Smooth muscle cell (in vitro differentiated cells): Measurements from ENCODE around the gene ACADSB. TPM values are rescaled to one million over a fixed set of nuclear protein-coding genes. Genes with fewer than 3 reads are reported as not detected.

Source experiments
- DNase-seq: peaks from one replicate; lab custom pipeline; 2025; ENCODE audit not compliant: unreplicated experiment; lab: John Stamatoyannopoulos, UW
- H2AFZ ChIP-seq: fragments of 200-600 bp; sonication (generic); 2 replicates; pipeline ENCODE4 v1.6.0; 2016; ENCODE audit warnings: antibody characterized with exemption, low read depth, mild to moderate bottlenecking
- H3F3A ChIP-seq: fragments of 200-600 bp; sonication (generic); 2 replicates; pipeline ENCODE4 v1.6.0; 2017; ENCODE audit warnings: antibody characterized with exemption, low read depth
- H3K27ac ChIP-seq: fragments of 200-600 bp; sonication (generic); 2 replicates; pipeline ENCODE4 v1.5.1; 2016; ENCODE audit warnings: low read depth, mild to moderate bottlenecking
- H3K27me3 ChIP-seq: fragments of 200-600 bp; sonication (generic); 2 replicates; pipeline ENCODE4 v1.6.1; 2016; ENCODE audit warnings: low read depth, mild to moderate bottlenecking
- H3K36me3 ChIP-seq: fragments of 200-600 bp; sonication (generic); 2 replicates; pipeline ENCODE4 v1.5.1; 2016; ENCODE audit warnings: low read depth
- H3K4me1 ChIP-seq: fragments of 200-600 bp; sonication (generic); 2 replicates; pipeline ENCODE4 v1.5.1; 2016; ENCODE audit warnings: low read depth
- H3K4me2 ChIP-seq: fragments of 200-600 bp; sonication (generic); 2 replicates; pipeline ENCODE4 v1.6.0; 2016; ENCODE audit warnings: mild to moderate bottlenecking
- H3K4me3 ChIP-seq: fragments of 200-600 bp; sonication (generic); 2 replicates; pipeline ENCODE4 v1.5.1; 2016; ENCODE audit warnings: mild to moderate bottlenecking
- H3K79me2 ChIP-seq: fragments of 200-600 bp; sonication (generic); 2 replicates; pipeline ENCODE4 v1.6.0; 2016; ENCODE audit warnings: low read depth, mild to moderate bottlenecking
- H3K9ac ChIP-seq: fragments of 200-600 bp; sonication (generic); 2 replicates; pipeline ENCODE4 v1.6.0; 2016; ENCODE audit warnings: low read depth
- H3K9me3 ChIP-seq: fragments of 200-600 bp; sonication (generic); replicated peaks from 2 replicates; pipeline ENCODE4 v1.5.1; 2016; ENCODE audit warnings: low read depth
- H4K20me1 ChIP-seq: fragments of 200-600 bp; sonication (generic); 2 replicates; pipeline ENCODE4 v1.6.0; 2016; ENCODE audit warnings: low read depth
- WGBS: methylation state at CpG from one replicate; pipeline ENCODE4 v1.1.7; 2016; ENCODE audit warnings: low lambda C conversion rate; 5-methylcytosine and 5-hydroxymethylcytosine counted together
- polyA plus RNA-seq: library from polyadenylated mRNA; unstranded; fragments of >200 nt; fragmentation: Nextera tagmentation; extraction: Ambion mirVana; gene quantifications from 2 replicates; pipeline ENCODE4 v1.2.1, GENCODE V29; 2016
- total RNA-seq: library from RNA; depleted of rRNA; stranded (reverse); fragments of >200 nt; gene quantifications from 2 replicates; pipeline ENCODE4 v1.2.3, GENCODE V29; 2014
- TF ChIP-seq, protein P1 (sequence below): fragments of 200-600 bp; sonication (generic); IDR thresholded peaks from 2 replicates; pipeline ENCODE4 v1.5.1; 2017; ENCODE audit warnings: borderline replicate concordance, mild to moderate bottlenecking, antibody characterized with exemption; ENCODE audit not compliant: insufficient read depth, poor library complexity, severe bottlenecking

Gene ACADSB
- total and polyA plus RNA-seq, 2 experiments from 2014 or later = 2.9 to 3.2 TPM

DNA sequence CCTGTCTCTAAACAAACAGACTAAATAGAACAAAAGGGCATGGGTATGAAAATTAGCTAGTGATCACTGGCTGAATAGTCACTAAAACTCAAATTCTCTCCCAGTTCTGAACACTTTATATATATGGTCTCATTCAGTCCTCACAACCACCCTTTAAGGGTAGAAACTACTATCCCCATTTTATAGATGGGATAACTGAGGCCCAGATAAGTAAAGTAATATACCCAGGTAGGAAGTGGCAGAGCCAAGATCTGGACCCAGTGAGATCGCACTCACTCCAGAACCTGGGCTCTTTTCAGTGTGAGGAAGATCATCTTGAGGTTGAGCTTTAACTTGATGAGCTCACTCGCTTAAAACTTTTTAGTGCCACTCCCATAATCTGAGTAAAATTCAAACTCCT is 24.1 kb upstream of the ACADSB start:
- Histone ChIP-seq H3K4me2 (no peak overlapping the region), H2AFZ (no peak overlapping the region), H3K9me3 (no peaks in the 10 kb centered on the region), H3K27me3 (no peaks in the 10 kb centered on the region), H3K9ac (no peak overlapping the region), H3K4me1 (peaks cover 8% of the 10 kb centered on the region), H3F3A (no peaks in the 10 kb centered on the region), H3K27ac (no peak overlapping the region), H4K20me1 (no peaks in the 10 kb centered on the region), H3K36me3 (no peaks in the 10 kb centered on the region), H3K4me3 (no peak overlapping the region), H3K79me2 (no peaks in the 10 kb centered on the region)
- 98% methylated on average over 2 of the region's 2 CpGs for WGBS
- TF ChIP-seq, protein P1, sequence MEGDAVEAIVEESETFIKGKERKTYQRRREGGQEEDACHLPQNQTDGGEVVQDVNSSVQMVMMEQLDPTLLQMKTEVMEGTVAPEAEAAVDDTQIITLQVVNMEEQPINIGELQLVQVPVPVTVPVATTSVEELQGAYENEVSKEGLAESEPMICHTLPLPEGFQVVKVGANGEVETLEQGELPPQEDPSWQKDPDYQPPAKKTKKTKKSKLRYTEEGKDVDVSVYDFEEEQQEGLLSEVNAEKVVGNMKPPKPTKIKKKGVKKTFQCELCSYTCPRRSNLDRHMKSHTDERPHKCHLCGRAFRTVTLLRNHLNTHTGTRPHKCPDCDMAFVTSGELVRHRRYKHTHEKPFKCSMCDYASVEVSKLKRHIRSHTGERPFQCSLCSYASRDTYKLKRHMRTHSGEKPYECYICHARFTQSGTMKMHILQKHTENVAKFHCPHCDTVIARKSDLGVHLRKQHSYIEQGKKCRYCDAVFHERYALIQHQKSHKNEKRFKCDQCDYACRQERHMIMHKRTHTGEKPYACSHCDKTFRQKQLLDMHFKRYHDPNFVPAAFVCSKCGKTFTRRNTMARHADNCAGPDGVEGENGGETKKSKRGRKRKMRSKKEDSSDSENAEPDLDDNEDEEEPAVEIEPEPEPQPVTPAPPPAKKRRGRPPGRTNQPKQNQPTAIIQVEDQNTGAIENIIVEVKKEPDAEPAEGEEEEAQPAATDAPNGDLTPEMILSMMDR = no peak
- no peak for DNase-seq

DNA sequence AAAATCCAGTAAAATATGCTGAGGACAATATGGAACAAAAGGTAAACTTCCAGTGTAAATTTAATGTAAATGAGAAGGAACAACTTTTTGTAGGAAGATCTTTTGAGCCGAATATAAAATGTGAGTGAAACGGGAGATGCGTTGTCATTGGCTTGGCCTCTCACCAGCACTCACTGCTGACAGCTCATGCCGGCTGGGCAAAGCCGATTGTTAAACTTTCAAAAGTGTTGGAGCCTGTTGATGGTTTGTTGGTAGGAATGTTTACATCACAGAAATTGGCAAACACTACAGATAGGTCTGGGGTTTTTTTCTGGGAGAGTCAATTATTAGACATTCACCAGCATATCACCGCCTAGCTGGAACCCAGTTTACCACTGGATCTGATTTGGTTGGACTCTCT is 22.5 kb upstream of the ACADSB start:
- H3K9me3 ChIP-seq = no peaks in the 10 kb centered on the region
- no peak for DNase-seq
- no peak overlapping the region for H3K4me2 ChIP-seq
- WGBS = 94% methylated on average over 6 of the region's 6 CpGs
- H3F3A ChIP-seq = no peaks in the 10 kb centered on the region
- no peaks in the 10 kb centered on the region for H3K4me1 ChIP-seq
- H3K36me3 ChIP-seq = no peaks in the 10 kb centered on the region
- H3K27ac ChIP-seq = no peak overlapping the region
- H3K79me2 ChIP-seq = no peaks in the 10 kb centered on the region
- no peak overlapping the region for H3K9ac ChIP-seq
- TF ChIP-seq, protein P1 = no peak
- no peak overlapping the region for H3K4me3 ChIP-seq
- H3K27me3 ChIP-seq = no peaks in the 10 kb centered on the region
- H4K20me1 ChIP-seq = no peaks in the 10 kb centered on the region
- no peak overlapping the region for H2AFZ ChIP-seq

DNA sequence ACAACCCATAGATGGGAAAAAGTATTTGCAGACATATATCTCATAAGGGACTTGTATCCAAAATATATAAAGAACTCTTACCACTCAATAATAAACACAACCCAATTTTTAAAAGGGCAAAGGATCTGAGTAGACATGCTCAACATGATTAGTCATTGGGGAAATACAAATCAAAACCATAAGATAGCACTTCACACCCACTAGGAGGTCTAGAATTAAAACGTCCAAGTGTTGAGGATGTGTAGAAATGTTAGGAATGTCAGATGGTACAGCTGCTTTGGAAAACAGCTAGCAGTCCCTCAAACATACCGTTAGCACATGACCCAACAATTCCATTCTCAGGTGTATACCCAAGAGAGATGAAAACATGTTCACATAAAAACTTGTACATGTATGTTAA is 20.3 kb upstream of the ACADSB start:
- TF ChIP-seq, protein P1 = no peak
- Histone ChIP-seq H2AFZ (no peak overlapping the region), H3F3A (no peaks in the 10 kb centered on the region), H3K4me2 (no peak overlapping the region), H3K4me1 (no peaks in the 10 kb centered on the region), H3K27me3 (no peaks in the 10 kb centered on the region), H3K27ac (no peak overlapping the region), H3K9me3 (no peaks in the 10 kb centered on the region), H3K4me3 (no peak overlapping the region), H3K36me3 (no peaks in the 10 kb centered on the region), H3K9ac (no peak overlapping the region), H3K79me2 (no peaks in the 10 kb centered on the region), H4K20me1 (no peaks in the 10 kb centered on the region)
- 67% methylated on average over 2 of the region's 2 CpGs for WGBS
- no peak for DNase-seq

DNA sequence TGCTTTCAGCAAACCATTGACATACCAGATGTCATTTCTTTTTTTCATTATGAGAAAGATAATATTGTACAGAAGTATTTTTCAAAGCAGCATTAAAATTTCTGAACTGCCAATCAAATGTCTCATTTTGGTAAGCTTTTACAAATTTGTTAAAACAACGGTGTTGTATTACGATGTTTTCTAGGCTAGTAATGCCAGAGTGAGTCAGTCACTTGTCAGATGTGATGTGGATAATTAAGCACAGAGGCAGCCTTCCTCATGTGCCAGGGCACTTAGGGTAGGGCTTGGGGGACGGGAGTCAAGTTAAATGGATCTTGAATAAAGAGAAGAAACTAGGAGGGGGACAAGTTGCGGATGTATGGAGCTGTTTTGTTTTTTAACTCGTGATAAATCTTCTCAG is 18.5 kb upstream of the ACADSB start:
- no peaks in the 10 kb centered on the region for H4K20me1 ChIP-seq
- TF ChIP-seq, protein P1 = no peak
- peaks cover 6% of the 10 kb centered on the region for H3K36me3 ChIP-seq
- no peak for DNase-seq
- no peaks in the 10 kb centered on the region for H3K4me1 ChIP-seq
- H2AFZ ChIP-seq = no peak overlapping the region
- H3K4me2 ChIP-seq = no peak overlapping the region
- no peaks in the 10 kb centered on the region for H3F3A ChIP-seq
- no peak overlapping the region for H3K4me3 ChIP-seq
- H3K79me2 ChIP-seq = no peaks in the 10 kb centered on the region
- H3K9me3 ChIP-seq = no peaks in the 10 kb centered on the region
- WGBS = 80% methylated on average over 5 of the region's 5 CpGs
- no peak overlapping the region for H3K27ac ChIP-seq
- H3K9ac ChIP-seq = no peak overlapping the region
- no peaks in the 10 kb centered on the region for H3K27me3 ChIP-seq
